AG04450 (cell line): Measurements from ENCODE around the gene SCN4A. TPM values are rescaled to one million over a fixed set of nuclear protein-coding genes. Genes with fewer than 3 reads are reported as not detected.

Source experiments
- CTCF ChIA-PET: fragments of 300-600, 350-600 bp; formaldehyde crosslinking; extraction: SDS; loops from one replicate; lab custom pipeline; 2022; ENCODE audit warnings: antibody characterized with exemption, inconsistent platforms; lab: Charles Lee
- POLR2A ChIA-PET: fragments of 350-600 bp; formaldehyde crosslinking; extraction: SDS; loops from one replicate; lab custom pipeline; 2021; ENCODE audit warnings: antibody characterized with exemption, inconsistent platforms; lab: Yijun Ruan, JAX
- DNase-seq: peaks from one replicate; pipeline ENCODE4 v3.0.0-alpha.2; 2011; ENCODE audit warnings: low read depth, low spot score
- H3K27ac ChIP-seq: one replicate; pipeline ENCODE4 v1.5.1; 2012; ENCODE audit warnings: low read depth, low read length, control low read depth
- H3K27me3 ChIP-seq: one replicate; pipeline ENCODE4 v1.6.0; 2012; ENCODE audit warnings: low read length; ENCODE audit not compliant: control insufficient read depth, insufficient read depth
- H3K4me3 ChIP-seq: 2 replicates; pipeline ENCODE4 v1.5.1; 2011; ENCODE audit warnings: mild to moderate bottlenecking, low read depth, low read length, control low read depth
- H3K9me3 ChIP-seq: 2 replicates; pipeline ENCODE4 v1.5.1; 2012; ENCODE audit warnings: low read length; ENCODE audit not compliant: control insufficient read depth, insufficient read depth
- CTCF ChIP-seq: IDR thresholded peaks from 2 replicates; pipeline ENCODE4 v1.5.1; 2011; ENCODE audit warnings: low read depth, low read length, control low read depth, inconsistent platforms
- polyA plus RNA-seq: library from polyadenylated mRNA; depleted of rRNA; stranded (reverse); fragments of >200 nt; gene quantifications from 2 replicates; pipeline ENCODE4 v1.2.3, GENCODE V29; 2011

SCN4A gene
- polyA plus RNA-seq, 1 experiment: 0.01 TPM

DNA sequence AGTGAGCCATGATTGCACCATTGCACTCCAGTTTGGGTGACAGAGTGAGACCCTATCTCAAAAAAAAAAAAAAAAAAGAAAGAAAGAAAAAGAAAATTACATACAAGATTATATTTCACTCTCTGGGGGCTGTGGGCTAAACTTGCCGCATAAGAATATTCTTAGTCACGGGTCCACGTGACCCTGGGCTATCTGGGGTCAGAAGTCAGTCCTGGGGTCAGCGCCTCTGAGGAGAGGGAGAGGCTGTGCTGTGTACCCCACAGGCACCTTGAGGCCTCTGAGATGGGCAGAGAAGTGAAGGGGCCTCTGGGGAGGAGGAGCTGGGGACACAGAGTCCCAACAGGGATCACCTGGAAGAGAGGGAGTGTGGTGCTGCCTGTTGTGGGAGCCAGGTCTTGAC is 34.8 kb downstream of the SCN4A start:
- H3K9me3 ChIP-seq: peaks cover 3% of the 10 kb centered on the region; the same call in 1 of the 2 replicates
- ChIA-PET POLR2A (no interaction called here), CTCF (interaction anchor here (1.1 kb wide), 1 partner anchor 53 kb away, joined by 3 read pairs; no protein-coding TSS in a partner anchor)
- TF ChIP-seq CTCF: no peak
- H3K4me3 ChIP-seq: no peak overlapping the region
- peaks cover 24% of the 10 kb centered on the region for H3K27me3 ChIP-seq
- DNase-seq: no peak
- H3K27ac ChIP-seq: no peak overlapping the region

DNA sequence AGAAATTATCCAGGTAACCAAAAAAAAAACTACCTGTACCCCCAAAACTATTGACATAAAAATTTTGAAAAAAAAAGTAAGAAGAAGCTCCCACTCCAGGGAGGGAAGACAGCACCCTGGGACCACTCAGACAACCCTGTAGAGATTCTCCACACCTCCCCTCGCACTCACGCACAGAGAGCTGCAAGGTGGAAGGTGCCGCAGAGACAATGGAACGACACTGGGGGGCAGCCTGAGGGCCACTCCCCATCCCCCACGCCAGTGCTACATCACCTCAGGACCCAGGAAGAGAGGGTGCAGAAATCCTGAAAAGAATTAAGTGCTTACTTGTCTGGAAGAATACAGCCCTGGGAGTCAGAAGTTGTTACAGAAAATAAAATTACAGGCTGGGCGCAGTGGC is 35.4 kb downstream of the SCN4A start:
- DNase-seq: no peak
- TF ChIP-seq CTCF: no peak
- ChIA-PET POLR2A (interaction anchor here (0.7 kb wide), 1 partner anchor 31 kb away, joined by 3 read pairs; no protein-coding TSS in a partner anchor), CTCF (interaction anchor here (1.1 to 5.2 kb wide), 2 partner anchors 9 to 53 kb away, joined by 3 to 32 read pairs; no protein-coding TSS in a partner anchor)
- Histone ChIP-seq H3K4me3 (no peak overlapping the region), H3K27me3 (peaks cover 22% of the 10 kb centered on the region), H3K27ac (no peak overlapping the region), H3K9me3 (peaks cover 3% of the 10 kb centered on the region; the same call in 1 of the 2 replicates)

- no peak for TF ChIP-seq CTCF
- Histone ChIP-seq H3K27ac (no peak overlapping the region), H3K27me3 (peaks cover 22% of the 10 kb centered on the region), H3K4me3 (no peak overlapping the region), H3K9me3 (no peaks in the 10 kb centered on the region; the same call in 1 of the 2 replicates)
- CTCF ChIA-PET: interaction anchor here (1.2 to 5.2 kb wide), 2 partner anchors 12 to 94 kb away, joined by 3 to 32 read pairs; no protein-coding TSS in a partner anchor
- POLR2A ChIA-PET: no interaction called here
- DNase-seq: no peak
Measured at GRCh38 chr17:63934183-63935112, 38.3 kb downstream of the SCN4A start.

DNA sequence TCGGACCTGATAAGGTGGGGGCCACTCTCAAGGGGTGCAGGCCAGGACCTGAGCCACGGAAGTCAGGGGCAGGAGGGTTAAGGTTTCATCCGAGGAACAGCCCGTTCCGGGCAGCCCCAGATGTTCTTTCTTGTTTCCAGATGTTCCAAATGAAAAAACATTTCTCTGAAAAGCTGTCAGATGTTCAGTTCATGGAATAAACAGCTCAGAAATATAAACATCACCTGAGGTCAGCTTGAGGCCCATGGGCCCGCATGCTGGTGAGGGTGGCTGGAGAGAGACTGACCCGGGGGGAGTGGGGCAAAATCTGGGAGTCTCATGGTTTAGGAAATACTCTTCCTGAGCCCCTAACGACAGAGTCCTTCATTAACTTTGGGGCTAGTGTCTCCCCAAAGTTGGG is 39.1 kb downstream of the SCN4A start:
- ChIA-PET CTCF (interaction anchor here (1.2 to 5.2 kb wide), 3 partner anchors 13 to 95 kb away, joined by 3 to 32 read pairs (median 14); partner anchors contain the start of gene GH1), POLR2A (no interaction called here)
- no peaks in the 10 kb centered on the region; the same call in 1 of the 2 replicates for H3K9me3 ChIP-seq
- H3K27me3 ChIP-seq: peaks cover 22% of the 10 kb centered on the region
- no peak overlapping the region for H3K27ac ChIP-seq
- DNase-seq: no peak
- no peak overlapping the region for H3K4me3 ChIP-seq
- TF ChIP-seq CTCF: no peak
